Endothelial cell of umbilical vein (primary cell): ENCODE measurements around the gene NINJ2. TPM values are rescaled to one million over a fixed set of nuclear protein-coding genes. Genes with fewer than 3 reads are reported as not detected.

Experiments used
- BruUV-seq: library from RNA; stranded (reverse); fragments of 400-500 nt; replicated peaks from 2 replicates; lab custom pipeline; 2021; lab: Mats Ljungman, UMichigan
- CTCF ChIA-PET: fragments of 300-600, 350-600 bp; sonication (Branson Sonifier 250); formaldehyde crosslinking; loops from one replicate; lab custom pipeline; 2021; ENCODE audit warnings: antibody characterized with exemption, inconsistent platforms; lab: Charles Lee
- POLR2A ChIA-PET: fragments of 300-600, 350-600 bp; sonication (Branson Sonifier 250); formaldehyde crosslinking; loops from one replicate; lab custom pipeline; 2021; ENCODE audit warnings: antibody characterized with exemption, inconsistent platforms; lab: Charles Lee
- DNase-seq: peaks from one replicate; pipeline ENCODE4 v3.0.0-alpha.2; 2011; ENCODE audit warnings: low read depth, low spot score
- FAIRE-seq: peaks from 2 replicates; lab custom pipeline; 2011; peaks lifted over from hg19 to GRCh38; lab: Jason Lieb, UNC
- H2AFZ ChIP-seq: 2 replicates; pipeline ENCODE4 v1.6.0; 2012; ENCODE audit warnings: low read depth, low read length, control low read depth, inconsistent platforms
- H3K27ac ChIP-seq: 2 replicates; pipeline ENCODE4 v1.5.1; 2011; ENCODE audit warnings: low read depth, mild to moderate bottlenecking, control low read depth, low read length, moderate library complexity; ENCODE audit not compliant: insufficient read depth
- H3K27me3 ChIP-seq, 2 experiments: 2 replicates each; pipeline versions ENCODE4 v1.6.0 to v1.6.1; 2011; ENCODE audit warnings: low read length in 2 of 2, mixed read lengths in 1 of 2; ENCODE audit not compliant: control insufficient read depth in 2 of 2, insufficient read depth in 2 of 2
- H3K36me3 ChIP-seq, 2 experiments: 2 replicates in 1 of 2; 3 replicates in 1 of 2; pipeline ENCODE4 v1.5.1; 2011; ENCODE audit warnings: low read length in 2 of 2, mild to moderate bottlenecking in 1 of 2, moderate library complexity in 1 of 2; ENCODE audit not compliant: control insufficient read depth in 2 of 2, insufficient read depth in 2 of 2; ENCODE audit errors: extremely low read depth in 1 of 2
- H3K4me1 ChIP-seq: 3 replicates; pipeline ENCODE4 v1.5.1; 2011; ENCODE audit warnings: mild to moderate bottlenecking, low read length; ENCODE audit not compliant: control insufficient read depth, insufficient read depth; ENCODE audit errors: extremely low read depth
- H3K4me2 ChIP-seq: 2 replicates; pipeline ENCODE4 v1.6.1; 2011; ENCODE audit warnings: low read length, control low read depth, mixed read lengths; ENCODE audit not compliant: insufficient read depth
- H3K4me3 ChIP-seq, 3 experiments: fragments of 200-600 bp in 1 of 3; sonication (generic), shearing (Covaris generic) in 1 of 3; replicated peaks in 1 of 3; 2 replicates each; pipeline ENCODE4 v1.5.1; 2011 to 2016; ENCODE audit warnings: control low read depth in 3 of 3, low read length in 3 of 3, mild to moderate bottlenecking in 2 of 3, inconsistent platforms in 1 of 3, low read depth in 1 of 3, moderate library complexity in 1 of 3; ENCODE audit not compliant: insufficient read depth in 1 of 3
- H3K79me2 ChIP-seq: 2 replicates; pipeline ENCODE4 v1.6.0; 2012; ENCODE audit warnings: low read length, inconsistent platforms; ENCODE audit not compliant: control insufficient read depth, insufficient read depth
- H3K9ac ChIP-seq: replicated peaks from 2 replicates; pipeline ENCODE3; 2011; ENCODE audit warnings: low read length, control low read depth; ENCODE audit not compliant: insufficient read depth; ENCODE audit errors: extremely low read depth
- H3K9me1 ChIP-seq: replicated peaks from 3 replicates; pipeline ENCODE4 v1.6.0; 2011; ENCODE audit warnings: mild to moderate bottlenecking, low read length; ENCODE audit not compliant: control insufficient read depth, insufficient read depth; ENCODE audit errors: extremely low read depth
- H3K9me3 ChIP-seq: replicated peaks from 2 replicates; pipeline ENCODE4 v1.5.1; 2012; ENCODE audit warnings: low read length, inconsistent platforms; ENCODE audit not compliant: control insufficient read depth, insufficient read depth
- H4K20me1 ChIP-seq: replicated peaks from 2 replicates; pipeline ENCODE3; 2011; ENCODE audit warnings: mild to moderate bottlenecking, low read length; ENCODE audit not compliant: control insufficient read depth, insufficient read depth; ENCODE audit errors: extremely low read depth
- EZH2 ChIP-seq: IDR thresholded peaks from 2 replicates; pipeline ENCODE4 v1.6.1; 2012; ENCODE audit warnings: borderline replicate concordance, low read depth, mild to moderate bottlenecking, moderate library complexity, low read length, inconsistent platforms; ENCODE audit not compliant: severe bottlenecking
- FOS ChIP-seq: IDR thresholded peaks from 2 replicates; pipeline ENCODE4 v1.6.1; 2011; ENCODE audit warnings: mild to moderate bottlenecking, low read length, moderate library complexity, borderline replicate concordance; ENCODE audit not compliant: insufficient read depth
- GATA2 ChIP-seq: IDR thresholded peaks from 2 replicates; pipeline ENCODE4 v1.7.0; 2011; ENCODE audit warnings: low read depth, mild to moderate bottlenecking, moderate library complexity, mixed read lengths, low read length; ENCODE audit not compliant: insufficient read length, insufficient read depth
- JUN ChIP-seq: IDR thresholded peaks from 2 replicates; pipeline ENCODE4 v1.6.1; 2011; ENCODE audit warnings: borderline replicate concordance, low read depth; ENCODE audit not compliant: insufficient read length, insufficient read depth
- MYC ChIP-seq: IDR thresholded peaks from one replicate; pipeline ENCODE4 v1.6.1; 2011; ENCODE audit warnings: mild to moderate bottlenecking, low read depth, low read length
- POLR2A ChIP-seq: IDR thresholded peaks from 2 replicates; pipeline ENCODE4 v1.6.1; 2012; ENCODE audit warnings: low read depth, mild to moderate bottlenecking, control low read depth, low read length
- POLR2AphosphoS5 ChIP-seq: IDR thresholded peaks from 2 replicates; pipeline ENCODE4 v1.6.1; 2012; ENCODE audit warnings: low read depth, mild to moderate bottlenecking, control low read depth, low read length, moderate library complexity; ENCODE audit not compliant: insufficient read depth
- dilution Hi-C: fragments of 300-500 bp; cut with MboI; formaldehyde crosslinking; loops from one replicate; pipeline ENCODE4 v1.15.0; 2019; ENCODE audit warnings: low sequenced_read_pairs; ENCODE audit not compliant: extremely low pct_ligation_motif_present
- intact Hi-C: fragments of 100-400 bp; cut with micrococcal nuclease; formaldehyde crosslinking; loops from one replicate; pipeline ENCODE4 v1.10.0; 2022
- polyA plus RNA-seq, 4 experiments: library from polyadenylated mRNA; depleted of rRNA in 3 of 4; stranded (reverse) in 3 of 4; unstranded in 1 of 4; fragments of >200 nt; gene quantifications; 2 replicates each; pipeline versions ENCODE4 v1.2.1 to v1.2.3, GENCODE V29; 2011 to 2012; ENCODE audit warnings: missing spikeins in 1 of 4
- total RNA-seq: library from RNA; stranded (reverse); gene quantifications from 2 replicates; pipeline ENCODE4 v1.2.3, GENCODE V29; 2021
- TF ChIP-seq, protein P1 (sequence below): IDR thresholded peaks from 2 replicates; pipeline ENCODE4 v1.6.1; 2011; ENCODE audit not compliant: insufficient read depth, insufficient read length
- TF ChIP-seq, protein P2 (sequence below), 2 donors: IDR thresholded peaks; 1 replicate in 1 of 2; 2 replicates in 1 of 2; pipeline ENCODE4 v1.5.1; 2011; ENCODE audit warnings: low read length in 2 of 2, mild to moderate bottlenecking in 2 of 2, moderate library complexity in 2 of 2, control low read depth in 1 of 2, inconsistent platforms in 1 of 2, low read depth in 1 of 2; ENCODE audit not compliant: insufficient read depth in 1 of 2; ENCODE audit errors: extremely low read depth in 1 of 2

The NINJ2 gene
- total and polyA plus RNA-seq, 2 donors (not counting 3 experiments of a cell fraction or from before 2014, with no cell fraction given): 0.75 to 4.4 TPM

DNA sequence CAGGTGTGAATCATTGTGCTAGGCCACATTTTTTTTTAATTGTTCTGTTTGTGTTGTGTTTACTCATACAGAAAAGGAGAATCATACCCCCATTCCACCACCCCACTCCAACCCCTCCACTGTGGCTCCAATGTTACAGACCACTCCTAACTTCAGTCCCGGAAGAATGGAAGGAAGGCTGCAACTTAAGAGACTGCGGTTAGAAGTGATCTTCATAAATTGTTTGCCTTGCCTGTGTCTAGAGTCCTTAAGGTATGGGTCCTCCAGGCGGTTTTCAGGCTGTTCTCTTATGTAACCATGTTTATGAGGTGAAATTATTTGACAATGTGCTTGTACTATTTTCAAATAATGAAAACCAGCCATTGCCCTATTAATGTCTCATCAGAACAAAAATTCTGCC lies 22.5 kb downstream of the NINJ2 start:
- ChIA-PET POLR2A (no interaction called here), CTCF (interaction anchor here (1.4 to 6.7 kb wide), 2 partner anchors 31 to 110 kb away, joined by 5 to 56 read pairs; partner anchors contain the start of gene WNK1)
- no peaks in the 10 kb centered on the region for H3K79me2 ChIP-seq
- no peak for FAIRE-seq
- no peaks in the 10 kb centered on the region for H4K20me1 ChIP-seq
- no peak overlapping the region for H3K9ac ChIP-seq
- DNase-seq: no peak
- H2AFZ ChIP-seq: no peak overlapping the region
- dilution Hi-C loops (no loop called here), intact Hi-C loops (loop anchor here (5.0 kb wide), 1 partner anchor 352 kb away; the partner anchor contains the start of gene ERC1)
- H3K9me1 ChIP-seq: no peaks in the 10 kb centered on the region
- no peak overlapping the region for H3K4me2 ChIP-seq
- H3K9me3 ChIP-seq: no peaks in the 10 kb centered on the region
- peaks cover 28% of the 10 kb centered on the region for H3K4me1 ChIP-seq
- H3K4me3 ChIP-seq: no peak overlapping the region
- no peaks in the 10 kb centered on the region for H3K36me3 ChIP-seq
- no peak overlapping the region for H3K27ac ChIP-seq
- no TSS peak for BruUV-seq
- no peak for TF ChIP-seq FOS
- TF ChIP-seq GATA2: no peak
- TF ChIP-seq, protein P1, sequence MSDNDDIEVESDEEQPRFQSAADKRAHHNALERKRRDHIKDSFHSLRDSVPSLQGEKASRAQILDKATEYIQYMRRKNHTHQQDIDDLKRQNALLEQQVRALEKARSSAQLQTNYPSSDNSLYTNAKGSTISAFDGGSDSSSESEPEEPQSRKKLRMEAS: no peak
- no peak for TF ChIP-seq JUN
- no peak for TF ChIP-seq EZH2
- TF ChIP-seq MYC: no peak
- TF ChIP-seq, protein P2, sequence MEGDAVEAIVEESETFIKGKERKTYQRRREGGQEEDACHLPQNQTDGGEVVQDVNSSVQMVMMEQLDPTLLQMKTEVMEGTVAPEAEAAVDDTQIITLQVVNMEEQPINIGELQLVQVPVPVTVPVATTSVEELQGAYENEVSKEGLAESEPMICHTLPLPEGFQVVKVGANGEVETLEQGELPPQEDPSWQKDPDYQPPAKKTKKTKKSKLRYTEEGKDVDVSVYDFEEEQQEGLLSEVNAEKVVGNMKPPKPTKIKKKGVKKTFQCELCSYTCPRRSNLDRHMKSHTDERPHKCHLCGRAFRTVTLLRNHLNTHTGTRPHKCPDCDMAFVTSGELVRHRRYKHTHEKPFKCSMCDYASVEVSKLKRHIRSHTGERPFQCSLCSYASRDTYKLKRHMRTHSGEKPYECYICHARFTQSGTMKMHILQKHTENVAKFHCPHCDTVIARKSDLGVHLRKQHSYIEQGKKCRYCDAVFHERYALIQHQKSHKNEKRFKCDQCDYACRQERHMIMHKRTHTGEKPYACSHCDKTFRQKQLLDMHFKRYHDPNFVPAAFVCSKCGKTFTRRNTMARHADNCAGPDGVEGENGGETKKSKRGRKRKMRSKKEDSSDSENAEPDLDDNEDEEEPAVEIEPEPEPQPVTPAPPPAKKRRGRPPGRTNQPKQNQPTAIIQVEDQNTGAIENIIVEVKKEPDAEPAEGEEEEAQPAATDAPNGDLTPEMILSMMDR (IDR thresholded peaks at IDR 0.05; ENCODE audit: extremely low read depth in 1 of 2, insufficient read depth in 1 of 2, low read depth in 1 of 2, low read length in 2 of 2): no peak
- TF ChIP-seq POLR2A: no peak
- no peak for TF ChIP-seq POLR2AphosphoS5
- H3K27me3 ChIP-seq: no peaks in the 10 kb centered on the region
